A673 (cell line): ENCODE results near the gene ALLC.

Experiments used
- CTCF ChIP-seq: fragments of 300-800, 200-600 bp; sonication (generic); conservative IDR thresholded peaks from 2 replicates; pipeline ENCODE4 v1.5.1; 2017; ENCODE audit warnings: low read depth, mild to moderate bottlenecking, antibody characterized with exemption, low read length, moderate library complexity, mixed read lengths
- EZH2 ChIP-seq: fragments of 200-600 bp; sonication (generic); IDR thresholded peaks from 2 replicates; pipeline ENCODE4 v1.6.1; 2017; ENCODE audit warnings: borderline replicate concordance, low read depth, mild to moderate bottlenecking, mixed read lengths, antibody characterized with exemption, low read length; ENCODE audit not compliant: poor library complexity, severe bottlenecking

- no peak for TF ChIP-seq CTCF
- no peak for TF ChIP-seq EZH2
Measured at GRCh38 chr2:3656762-3657721, 958 bp upstream of the ALLC start.
